HG03432 (cell line): ENCODE data around the gene DLG3.

Source experiments
- ATAC-seq: cut with Tn5 transposase; IDR thresholded peaks from one replicate; pipeline ENCODE4 v1.9.1; 2021; ENCODE audit warnings: mild to moderate bottlenecking, moderate library complexity; ENCODE audit not compliant: unreplicated experiment

DLG3 gene

DNA sequence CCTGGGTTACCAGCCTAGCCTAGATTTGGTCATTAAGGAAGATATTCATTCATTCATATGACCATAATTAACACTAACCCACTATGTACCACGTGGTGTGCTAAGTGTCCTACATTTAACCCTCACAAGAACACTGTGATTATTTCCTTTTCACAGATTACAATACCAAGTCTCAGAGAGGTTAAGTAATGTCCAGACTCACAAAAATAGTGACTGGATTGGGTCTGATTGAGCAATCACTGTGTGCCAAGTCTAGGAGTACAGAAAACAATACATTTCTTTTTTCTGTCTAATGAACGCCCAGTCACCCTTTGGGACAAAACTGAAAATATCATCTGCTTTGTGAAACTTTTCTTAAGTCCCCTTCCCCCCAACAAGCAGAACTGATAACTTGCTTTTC is 7.6 kb upstream of the DLG3 start:
- no peak for ATAC-seq

DNA sequence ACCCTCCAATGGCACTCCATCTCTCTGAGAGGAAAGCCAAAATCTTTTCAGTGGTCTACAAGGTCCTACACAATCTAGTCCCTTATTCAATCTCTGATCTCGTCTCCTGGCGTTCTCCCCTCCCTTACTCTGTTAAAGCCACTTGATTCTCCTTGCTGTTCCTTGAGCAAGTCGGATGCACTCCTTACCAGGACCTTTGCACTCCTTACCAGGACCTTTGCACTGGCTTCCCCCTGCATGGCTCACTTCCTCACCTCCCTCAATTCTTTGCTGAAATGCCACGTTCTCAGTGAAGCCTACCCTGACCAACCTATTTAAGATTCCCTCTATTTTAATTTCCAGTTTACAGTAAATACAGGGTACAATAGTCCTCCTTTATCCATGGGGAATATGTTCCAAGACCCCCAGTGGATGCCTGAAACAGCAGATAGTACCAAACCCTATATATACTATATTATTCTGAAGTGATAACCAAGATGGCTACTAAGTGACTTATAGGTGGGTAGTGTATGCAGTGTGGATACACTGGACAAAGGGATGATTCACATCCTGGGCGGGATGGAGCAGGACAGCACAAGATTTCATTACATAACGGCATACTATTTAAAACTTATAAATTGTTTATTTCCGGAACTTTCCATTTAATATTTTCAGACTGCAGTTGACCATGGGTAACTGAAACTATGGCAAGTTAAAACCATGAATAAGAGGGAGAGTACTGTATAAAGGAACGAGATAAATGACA is 6.5 kb upstream of the DLG3 start:
- no peak for ATAC-seq

DNA sequence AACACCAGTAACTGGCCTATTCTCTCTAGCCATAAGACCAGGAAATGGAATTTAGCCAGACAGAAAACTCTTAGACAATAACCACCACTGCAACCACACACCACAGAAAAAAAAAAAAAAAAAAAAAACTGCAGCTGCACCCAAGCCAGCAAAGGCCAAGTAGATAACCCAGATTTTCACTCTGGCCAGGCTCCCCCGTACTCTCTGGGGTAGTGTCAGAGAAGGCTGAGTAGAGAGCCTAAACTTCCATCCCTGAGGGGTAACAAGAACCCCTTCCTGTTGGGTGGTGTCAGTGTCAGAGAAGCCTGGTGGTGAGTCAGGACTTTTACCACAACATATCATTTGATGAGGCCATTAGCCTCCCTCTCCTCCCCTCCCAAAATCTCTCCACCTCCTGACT is 5.6 kb upstream of the DLG3 start:
- no peak for ATAC-seq

DNA sequence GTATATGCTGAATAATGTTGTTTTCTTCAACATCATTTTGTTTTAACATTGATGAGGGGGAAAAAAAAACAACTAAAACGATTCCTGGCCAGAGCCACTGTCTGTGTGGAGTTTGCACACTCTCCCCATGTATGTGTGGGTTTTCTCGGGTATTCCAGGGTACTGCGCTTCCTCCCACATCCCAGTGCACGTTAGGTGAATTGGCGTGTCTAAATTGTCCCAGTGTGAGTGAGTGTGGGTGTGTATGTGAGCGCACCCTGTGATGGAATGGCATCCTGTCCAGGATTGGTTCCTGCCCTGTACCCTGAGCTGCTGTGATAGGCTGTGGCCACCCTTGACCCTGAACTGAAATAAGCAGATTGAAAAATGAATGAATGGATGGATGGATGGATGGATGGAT is 2.4 kb upstream of the DLG3 start:
- no peak for ATAC-seq

DNA sequence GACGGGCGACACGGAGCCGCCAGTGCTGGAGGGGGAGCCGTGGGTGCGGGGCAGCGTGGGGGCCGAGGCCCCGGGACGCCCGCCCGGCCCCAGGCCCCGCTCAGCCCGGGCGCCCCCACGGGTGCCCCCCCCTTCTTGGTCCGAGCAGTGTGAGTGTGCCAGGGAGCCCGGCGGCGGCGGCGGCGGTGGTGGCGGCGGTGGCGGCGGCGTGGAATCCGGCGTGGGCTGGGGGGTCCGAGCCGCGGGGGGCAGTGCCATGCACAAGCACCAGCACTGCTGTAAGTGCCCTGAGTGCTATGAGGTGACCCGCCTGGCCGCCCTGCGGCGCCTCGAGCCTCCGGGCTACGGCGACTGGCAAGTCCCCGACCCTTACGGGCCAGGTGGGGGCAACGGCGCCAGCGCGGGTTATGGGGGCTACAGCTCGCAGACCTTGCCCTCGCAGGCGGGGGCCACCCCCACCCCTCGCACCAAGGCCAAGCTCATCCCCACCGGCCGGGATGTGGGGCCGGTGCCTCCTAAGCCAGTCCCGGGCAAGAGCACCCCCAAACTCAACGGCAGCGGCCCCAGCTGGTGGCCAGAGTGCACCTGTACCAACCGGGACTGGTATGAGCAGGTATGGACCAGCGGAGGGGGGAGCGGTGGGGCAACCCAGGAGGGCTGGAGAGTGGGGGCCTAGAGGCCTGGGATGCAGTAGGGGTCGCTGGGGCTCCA is 466 bp downstream of the DLG3 start:
- ATAC-seq: peak; percentile 22

DNA sequence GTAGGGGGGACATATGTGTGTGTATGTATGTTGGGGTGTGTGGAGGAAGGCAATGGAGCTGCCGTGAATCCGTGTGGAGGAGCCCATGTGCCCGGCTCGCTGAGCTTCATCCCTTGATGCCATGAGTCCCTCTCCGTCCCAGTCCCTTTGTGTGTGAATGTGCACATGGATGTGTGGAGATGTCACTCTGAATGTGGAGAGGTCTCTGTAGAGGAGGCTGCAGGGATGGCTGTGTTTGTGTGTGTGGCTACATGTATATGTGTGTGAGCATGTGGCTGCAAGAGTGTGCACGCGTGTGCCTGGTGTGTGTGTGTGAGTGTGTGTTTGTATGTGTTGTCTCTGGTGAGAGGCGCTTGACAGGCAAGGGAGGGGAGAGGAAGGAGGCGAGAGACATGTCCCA is 1.3 kb downstream of the DLG3 start:
- ATAC-seq: no peak

DNA sequence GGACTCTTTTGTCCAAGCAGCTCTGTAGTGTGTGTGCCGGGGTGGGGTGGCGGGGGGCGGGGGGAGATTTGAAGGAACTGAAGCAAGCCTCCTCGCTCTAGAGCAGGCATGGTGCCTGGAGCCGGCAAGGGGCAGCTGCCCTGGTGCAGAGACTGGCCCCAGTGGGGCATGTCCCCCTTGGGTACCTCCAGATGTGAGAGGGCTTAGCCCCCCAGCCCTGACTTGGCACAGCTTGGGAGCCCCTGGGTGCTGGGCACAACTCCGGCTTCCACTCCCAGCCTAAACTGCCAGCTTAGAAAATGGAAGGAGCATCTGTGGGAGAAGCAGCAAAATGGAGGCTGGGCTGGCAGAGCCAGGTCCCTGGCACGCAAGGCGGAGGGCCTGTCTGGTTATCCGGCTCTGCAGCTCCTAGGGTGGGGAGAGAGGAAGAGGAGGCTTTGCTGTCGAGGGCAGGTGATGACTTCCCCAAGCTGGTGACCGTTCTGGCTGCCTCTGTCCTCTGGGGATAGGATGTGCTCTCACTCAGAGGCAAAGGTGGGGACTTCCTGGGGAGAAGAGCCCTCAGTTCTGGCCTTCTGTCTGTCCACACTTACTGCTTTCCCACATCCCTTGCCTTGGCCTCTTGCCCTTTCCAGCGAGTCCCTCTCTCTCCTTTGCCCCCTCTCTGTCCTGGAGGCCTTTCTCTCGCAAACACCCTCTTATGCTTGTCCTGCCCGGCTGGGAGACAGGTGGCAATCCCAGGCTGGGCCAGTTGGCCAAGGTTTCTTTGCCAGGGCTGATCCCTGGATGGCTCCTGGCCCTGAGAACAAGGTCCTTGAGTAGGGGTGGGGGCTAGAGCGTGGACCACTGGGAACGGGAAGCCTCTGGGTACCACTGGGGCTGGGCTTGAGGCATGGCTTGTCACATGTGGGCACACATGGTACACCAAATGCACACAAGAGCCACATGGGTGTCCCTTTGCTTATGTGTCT is 2.0 kb downstream of the DLG3 start:
- no peak for ATAC-seq

DNA sequence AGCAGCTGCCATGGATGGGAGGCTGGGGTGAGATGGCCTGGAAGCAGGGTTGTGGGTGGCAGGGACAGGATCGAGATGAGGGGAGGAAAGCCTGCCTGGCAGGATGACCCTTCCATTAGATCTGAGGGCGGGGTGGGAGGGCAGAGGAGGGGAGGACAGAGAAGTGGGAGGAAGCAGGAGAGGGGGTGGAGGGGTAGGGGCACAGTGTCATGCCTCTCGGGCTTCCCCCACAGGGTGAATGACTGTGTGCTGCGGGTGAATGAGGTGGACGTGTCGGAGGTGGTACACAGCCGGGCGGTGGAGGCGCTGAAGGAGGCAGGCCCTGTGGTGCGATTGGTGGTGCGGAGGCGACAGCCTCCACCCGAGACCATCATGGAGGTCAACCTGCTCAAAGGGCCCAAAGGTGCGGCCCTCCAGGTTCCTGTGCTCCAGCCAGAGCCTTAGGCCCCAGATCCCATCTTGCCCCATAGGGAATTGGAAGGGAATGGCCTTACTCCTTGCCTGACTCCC is 4.9 kb downstream of the DLG3 start:
- ATAC-seq: no peak

GRCh38 chrX:70452143-70452733 is 7.6 kb downstream of the DLG3 start:
- ATAC-seq: peak; percentile 55

DNA sequence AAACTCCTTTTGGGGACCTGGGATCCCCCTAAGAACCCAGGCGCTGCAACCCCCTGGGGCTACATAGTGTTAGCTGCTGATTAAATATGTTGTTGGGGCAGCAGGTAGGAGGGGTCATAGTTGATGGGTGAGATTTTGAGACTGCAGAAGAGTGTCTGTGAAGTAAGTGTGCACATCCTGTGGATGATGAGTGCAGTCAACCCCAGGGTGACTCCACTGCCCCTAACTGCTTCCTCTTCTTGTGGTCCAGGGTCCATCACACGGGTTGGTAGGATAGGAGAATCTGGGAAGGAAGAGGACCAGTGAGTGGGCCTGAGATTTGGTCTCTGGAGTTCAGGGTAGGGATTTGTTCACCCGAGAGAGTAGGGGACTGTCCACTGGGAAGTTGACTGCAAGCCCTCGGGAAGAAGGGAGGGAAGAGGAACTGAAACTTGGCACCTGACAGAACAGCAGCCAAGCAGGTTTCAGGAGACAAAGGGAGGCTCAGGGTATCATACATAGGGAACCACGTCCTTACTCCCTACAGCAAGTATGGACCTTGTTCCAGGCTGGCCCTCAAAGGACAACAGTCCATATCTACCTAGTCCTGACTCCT is 8.5 kb downstream of the DLG3 start:
- ATAC-seq: no peak

DNA sequence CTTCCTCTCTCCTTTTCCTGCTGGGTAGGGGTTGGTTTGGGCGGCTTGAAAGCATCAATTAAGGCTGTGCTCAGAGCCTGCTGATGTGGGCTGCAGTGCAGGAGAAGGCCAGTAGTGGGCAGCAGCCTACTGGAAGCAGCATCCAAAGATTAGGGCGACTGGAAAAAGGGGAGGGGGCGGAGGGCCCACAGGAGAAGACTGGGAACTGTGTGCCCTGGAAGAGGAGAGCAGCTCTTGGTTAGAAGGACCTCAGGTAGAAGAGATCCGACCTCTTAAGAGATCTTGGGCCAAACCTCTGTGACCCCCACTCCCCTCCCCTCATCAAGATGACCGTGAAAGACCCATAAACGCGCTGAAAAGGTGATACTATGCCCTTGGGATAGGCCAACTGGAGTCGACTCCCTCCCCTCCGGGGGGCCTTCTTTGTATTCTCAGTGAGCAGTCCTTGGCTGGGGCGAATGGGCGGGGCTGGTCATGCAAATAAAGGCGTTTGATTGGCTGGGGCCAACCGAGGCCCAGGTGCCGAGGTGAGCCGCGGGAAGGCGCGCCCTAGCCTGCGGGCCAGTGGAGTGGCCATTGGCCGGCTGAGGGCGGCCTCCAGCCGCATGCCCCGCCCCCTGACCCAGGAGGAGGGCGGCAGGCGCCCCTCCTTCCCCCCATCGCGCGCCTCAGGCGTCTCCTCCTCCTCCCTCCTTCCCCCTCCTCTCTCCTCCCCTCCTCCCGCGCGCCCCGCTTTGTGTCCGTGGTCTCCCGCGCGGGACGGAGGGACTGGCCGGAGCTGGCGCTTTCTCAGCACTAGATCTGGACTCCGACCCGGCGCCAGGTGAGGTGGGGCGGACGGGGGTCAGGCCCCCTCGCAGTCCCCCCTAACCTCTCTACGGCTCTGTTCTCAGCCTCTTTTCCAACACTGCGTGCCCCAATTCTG is 10.1 kb downstream of the DLG3 start:
- peak; percentile 51 for ATAC-seq

DNA sequence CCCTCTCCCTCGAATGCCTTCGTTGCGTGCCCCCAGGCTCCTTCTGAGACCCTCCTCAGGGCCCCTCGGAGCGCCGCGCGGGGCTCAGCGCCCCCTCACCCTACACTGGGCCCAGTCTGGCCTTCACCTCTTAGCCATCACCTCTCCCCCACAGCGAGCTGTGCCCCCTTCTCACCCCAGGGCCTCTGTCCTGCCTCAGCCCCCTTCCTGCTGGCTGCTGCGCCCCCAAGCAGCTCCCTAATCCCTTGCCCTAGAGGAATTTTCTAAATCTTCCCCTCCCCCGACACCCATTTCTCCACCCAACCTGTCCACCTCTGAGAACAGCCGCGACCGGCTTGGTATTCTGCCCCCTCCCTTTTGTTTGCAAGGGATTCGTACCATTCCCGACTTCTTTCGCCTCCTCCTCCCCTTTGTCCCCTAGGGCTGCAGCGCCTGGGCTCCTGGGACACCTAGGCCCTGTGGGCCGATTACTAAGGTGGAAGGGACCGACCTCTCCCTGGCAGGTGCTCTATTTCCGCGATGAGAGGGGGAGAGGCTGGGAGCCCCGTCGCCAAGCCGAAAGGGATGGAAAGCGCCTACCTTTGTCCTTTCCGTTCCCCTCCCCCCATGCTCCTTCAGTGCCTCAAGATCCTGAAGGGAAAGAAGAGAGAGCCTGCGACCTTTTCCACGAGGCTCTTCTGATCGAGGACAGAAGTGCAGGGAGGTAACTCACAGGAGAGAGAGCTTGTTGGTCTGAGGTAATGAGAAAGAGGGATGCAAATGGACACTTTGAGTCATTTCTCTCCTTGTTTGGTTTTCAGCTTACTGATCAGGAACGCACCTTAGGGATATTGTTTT is 10.9 kb downstream of the DLG3 start:
- peak; percentile 30 for ATAC-seq

DNA sequence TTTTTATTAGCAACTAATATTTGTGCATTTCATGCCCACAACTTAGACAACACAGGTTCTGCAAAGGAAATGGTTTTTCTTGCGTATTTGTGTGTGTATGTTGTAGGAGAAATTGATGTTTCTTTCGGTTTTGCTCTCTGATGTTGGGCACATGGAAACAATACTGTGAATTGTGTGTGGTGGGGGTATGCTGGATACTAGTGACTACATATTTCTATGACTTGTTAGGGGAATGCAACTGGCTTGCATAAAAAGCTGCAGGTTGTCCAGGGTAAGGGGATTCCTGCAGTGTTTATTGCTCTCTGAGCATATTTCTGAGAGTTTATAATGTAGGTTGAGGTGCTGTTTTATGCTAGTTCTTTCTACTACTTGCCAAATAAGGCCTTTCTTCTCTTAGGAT is 11.6 kb downstream of the DLG3 start:
- ATAC-seq: peak; percentile 26

- ATAC-seq: no peak
Observed at GRCh38 chrX:70461026-70461425, 16.4 kb downstream of the DLG3 start.

DNA sequence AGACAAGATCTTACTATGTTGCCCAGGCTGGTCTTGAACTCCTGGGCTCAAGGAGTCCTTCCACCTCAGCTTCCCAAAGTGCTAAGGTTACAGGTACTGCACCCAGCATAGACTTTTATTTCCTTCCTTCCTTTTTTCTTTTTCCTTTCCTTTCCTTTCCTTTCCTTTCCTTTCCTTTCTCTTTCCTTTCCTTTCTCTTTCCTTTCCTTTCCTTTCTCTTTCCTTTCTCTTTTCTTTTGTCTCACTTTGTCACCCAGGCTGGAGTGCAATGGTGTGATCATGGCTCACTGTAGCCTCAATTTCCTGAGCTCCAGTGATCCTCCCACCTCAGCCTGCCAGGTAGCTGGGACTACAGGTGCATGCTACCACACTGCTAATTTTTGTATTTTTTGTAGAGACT is 19.4 kb downstream of the DLG3 start:
- no peak for ATAC-seq

- ATAC-seq: no peak
Observed at GRCh38 chrX:70466968-70467367, 22.3 kb downstream of the DLG3 start.

- no peak for ATAC-seq
Observed at GRCh38 chrX:70468709-70469108, 24.1 kb downstream of the DLG3 start.

DNA sequence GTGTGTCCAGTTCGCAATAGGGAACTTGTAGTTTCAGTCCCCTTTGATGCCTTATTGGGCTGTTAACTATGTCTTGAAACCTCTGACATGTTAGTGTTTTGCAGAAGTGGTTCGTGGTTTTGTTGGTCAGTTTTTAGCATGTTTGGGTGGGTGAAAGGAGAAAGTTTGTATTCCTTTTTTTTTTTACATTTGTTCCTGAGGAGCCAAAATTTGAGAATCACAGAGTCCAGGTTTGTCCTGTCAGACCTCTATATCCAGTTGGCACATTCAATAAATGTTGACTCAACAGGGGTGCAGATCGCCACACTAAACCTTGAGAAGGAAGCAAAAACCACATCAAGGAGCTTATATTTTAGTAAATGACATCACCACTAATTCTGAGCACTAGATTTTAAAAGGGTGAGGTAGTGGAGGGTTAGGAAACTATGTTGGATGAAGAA is 26.2 kb downstream of the DLG3 start:
- peak; percentile 88 for ATAC-seq
